LoVo (cell line): Measurements from ENCODE around the gene GSTA4.
"Not testable (repeated sequence)": the region's sequence is repeated elsewhere in the genome, so short reads cannot be mapped to it uniquely, and the experiment has no call there.

Experiments
- DNase-seq: peaks from one replicate; pipeline ENCODE4 v3.0.0-alpha.2; 2016; ENCODE audit warnings: low spot score

Gene GSTA4

DNA sequence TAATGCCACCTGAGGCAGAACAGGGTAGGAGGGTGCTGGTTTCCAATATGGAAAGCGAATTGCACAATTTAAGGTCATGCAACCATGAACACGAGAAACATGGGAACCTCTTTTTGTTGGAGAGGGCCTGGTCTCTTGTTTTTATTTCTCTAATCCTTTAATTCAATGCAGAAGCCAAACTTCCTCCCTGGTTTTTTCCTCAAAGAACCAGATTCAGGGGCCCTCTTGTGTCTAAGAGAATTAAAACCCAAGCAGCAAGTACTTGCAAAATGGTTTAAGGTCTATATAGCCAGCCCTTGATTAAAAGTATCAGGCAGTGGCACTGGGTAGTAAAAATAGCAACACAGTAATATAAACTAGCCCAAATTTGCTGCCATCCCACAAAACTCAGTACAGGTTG lies 19.5 kb downstream of the GSTA4 start:
- DNase-seq = no peak

DNA sequence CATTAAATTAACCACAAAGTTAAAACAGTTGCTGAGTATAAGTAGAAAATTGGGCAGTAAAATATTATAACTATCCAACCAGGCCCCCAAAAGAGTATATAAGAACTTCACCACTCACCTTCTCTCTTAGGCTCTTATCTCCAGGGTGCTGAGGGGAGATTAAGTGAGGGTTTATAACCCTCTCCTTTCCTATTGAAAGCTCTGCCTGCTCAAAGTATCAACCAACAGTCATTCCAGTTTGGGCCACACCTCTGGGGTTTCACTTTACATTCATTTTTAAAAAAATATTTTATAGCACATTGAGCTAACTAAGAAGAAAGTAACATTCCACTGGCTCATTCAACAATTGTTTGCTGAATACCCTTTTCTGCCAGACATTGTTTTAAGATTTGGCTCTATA lies 22.1 kb downstream of the GSTA4 start:
- DNase-seq = no peak

DNA sequence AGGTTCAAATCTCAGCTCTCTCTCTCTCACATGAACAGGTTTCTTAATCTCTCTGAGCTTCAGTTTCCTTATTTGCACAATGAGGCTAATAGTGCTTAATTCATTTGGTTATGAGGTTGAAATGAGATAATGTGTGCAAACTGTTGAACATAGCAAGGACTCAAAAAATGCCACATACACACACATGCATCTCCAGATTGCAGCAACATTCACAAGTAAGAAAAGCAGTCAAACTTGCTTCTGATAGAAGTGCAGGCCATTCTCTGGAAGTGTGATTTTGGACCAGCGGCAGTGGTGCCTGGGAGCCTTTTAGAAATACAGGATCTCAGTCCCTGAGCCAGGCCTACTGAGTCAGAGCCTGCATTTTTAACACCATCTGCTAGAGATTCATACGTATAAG lies 25.7 kb downstream of the GSTA4 start:
- no peak for DNase-seq

DNA sequence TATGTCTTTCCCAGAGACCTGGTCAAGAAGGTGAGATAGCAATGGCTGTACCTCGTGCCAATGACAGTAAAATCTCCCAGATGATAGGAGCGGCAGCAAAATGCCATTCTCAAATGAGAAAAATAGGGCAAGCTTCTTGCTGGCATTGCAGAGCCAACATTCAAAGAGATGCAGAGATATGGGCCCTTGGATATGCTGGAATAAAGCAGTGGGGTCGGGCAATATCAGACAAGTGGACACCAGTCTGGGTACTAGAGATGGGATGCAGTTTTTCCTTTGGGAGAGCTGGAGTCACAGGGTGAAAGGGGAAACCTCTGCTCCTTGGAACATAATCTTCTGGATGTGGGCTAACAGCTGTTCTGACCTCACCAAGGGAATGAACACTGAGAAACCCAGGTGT lies 29.0 kb downstream of the GSTA4 start:
- no peak for DNase-seq

DNA sequence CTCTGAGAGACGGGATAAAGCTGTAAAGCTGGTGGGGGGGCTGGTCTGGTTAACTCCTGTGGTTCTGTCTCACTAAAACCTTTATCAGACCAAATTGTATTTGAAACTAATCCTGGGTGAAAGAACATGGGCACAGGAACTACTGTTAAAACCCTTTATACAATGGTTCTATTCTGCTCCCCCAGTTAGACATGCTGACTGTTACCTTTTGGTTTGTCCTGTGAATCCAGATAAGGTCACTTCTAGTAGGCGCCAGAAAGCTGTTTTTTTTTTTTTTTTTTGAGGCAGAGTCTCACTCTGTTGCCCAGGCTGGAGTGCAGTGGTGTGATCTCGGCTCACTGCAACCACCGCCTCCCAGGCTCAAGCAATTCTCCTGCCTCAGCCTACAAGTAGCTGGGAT lies 29.7 kb downstream of the GSTA4 start:
- DNase-seq = no peak

DNA sequence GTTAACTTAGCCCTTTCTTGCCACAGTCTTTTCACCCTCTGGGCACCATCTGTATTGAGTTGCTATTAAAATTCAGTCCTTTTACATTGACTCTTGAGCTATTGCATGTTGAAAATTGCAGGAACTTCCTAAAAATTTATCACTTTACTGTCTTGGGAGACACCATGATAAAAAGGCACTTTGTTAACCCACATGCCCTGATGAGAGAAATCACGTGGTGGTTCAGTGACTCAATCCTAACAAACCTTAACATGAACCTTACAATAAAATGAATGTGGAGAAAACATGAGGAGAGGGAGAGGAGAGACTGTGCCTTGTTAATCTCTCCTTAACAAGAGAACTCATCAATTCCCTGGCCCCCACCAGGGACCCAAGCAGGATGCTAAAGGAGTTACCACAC lies 30.8 kb downstream of the GSTA4 start:
- DNase-seq = no peak

DNA sequence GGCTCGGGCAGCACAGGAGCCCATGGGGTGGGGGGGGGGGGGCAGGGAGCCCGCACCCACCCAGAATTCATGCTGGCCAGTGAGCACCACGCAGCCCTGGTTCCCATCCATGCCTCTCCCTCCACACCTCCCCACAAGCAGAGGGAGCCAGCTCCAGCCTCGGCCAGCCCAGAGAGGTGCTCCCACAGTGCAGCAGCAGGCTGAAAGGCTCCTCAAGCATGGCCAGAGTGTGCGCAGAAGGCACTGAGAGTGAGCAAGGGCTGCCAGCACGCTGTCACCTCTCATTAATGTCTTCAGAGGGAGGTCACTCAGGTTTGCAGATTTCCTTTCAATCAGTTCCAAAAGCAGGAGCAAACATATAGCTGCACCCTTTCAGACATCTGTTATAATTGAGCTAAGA lies 32.4 kb downstream of the GSTA4 start:
- DNase-seq = no peak

DNA sequence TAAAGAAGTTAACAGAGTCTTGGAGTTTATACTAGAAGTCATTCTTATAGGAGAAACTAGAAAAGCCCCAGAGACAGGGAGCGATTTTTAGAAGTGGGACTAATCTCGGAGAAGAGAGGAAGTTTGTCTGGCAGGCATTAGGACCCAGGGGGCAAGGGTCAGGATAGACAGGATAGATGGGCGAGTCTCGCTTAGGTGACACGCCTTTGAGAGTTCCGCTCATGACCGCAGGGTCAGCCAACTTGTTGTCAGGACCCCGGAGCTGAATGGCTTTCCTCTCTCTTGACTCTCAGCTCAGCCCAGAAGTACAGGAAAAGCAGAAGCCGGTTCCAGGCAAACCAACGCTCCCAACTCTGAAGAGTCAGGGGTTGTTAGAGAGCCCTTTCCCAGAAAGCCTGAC lies 34.1 kb downstream of the GSTA4 start:
- DNase-seq = not testable (repeated sequence)

DNA sequence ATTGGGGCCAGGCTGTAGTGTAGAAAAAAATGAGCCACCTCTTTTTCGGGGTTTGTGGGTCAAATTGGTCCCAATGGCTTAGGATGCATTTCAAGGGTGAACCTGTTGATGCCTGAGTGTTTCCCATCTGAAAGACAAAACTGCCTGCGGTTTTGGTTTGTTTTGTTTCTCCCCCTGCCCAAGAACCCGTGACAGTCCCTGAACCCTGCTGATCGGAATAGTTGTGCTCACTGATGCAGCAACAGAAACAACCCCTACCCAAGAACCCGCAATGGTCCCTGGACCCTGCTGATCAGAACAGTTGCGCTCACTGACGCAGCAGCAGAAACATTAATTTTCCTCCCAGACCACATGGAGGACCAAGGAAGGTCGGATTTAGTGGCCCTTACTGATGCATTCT lies 34.9 kb downstream of the GSTA4 start:
- not testable (repeated sequence) for DNase-seq

DNA sequence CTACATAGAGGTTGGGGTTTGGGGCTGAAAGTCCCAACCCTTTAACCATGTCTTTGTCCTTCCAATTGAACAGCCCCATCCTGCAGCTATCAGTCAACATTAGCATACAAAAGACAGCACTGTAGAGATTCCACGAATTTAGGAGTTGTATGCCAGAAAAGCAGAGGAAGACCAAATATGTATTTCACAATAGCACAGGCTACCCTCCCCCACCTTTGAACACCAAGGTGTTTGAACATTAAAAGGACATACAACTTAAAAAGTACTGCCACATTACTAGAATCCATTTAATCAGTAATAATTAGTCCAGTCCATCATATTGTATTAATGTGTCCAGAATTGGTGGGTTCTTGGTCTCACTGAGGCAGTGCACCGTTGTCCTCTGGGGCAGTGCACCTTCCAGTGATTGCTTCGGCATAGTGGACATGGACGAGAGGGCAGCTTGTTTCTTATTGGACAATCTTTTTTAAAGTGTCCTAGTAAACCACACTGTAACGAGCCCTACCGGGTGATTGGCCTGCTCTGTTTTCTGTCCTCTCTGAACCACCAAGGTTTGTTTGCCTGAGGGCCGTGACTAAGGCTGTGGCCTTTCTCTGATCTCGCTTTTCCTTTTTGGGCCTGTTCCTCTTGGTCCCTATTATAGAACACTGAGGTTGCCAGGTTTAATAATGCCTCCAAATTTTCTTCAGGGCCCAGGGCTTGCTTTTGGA lies 36.4 kb downstream of the GSTA4 start:
- DNase-seq = no peak

DNA sequence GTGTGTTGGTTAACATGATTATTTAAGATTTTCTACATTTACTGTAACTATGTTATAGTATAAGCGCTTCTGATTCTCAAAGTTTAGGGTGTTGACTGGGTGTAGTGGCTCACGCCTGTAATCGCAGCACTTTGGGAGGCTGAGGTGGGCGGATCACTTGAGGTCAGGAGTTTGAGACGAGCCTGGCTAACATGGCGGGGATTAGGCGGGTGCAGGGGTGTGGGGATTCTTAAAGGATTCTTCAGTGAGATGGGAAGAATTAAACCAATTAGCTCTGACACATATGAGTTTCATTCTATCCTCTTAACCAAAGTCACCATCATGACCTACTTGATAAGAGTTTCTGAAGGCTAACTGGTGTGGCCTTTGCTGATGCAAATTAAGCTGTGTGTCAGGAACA lies 39.2 kb downstream of the GSTA4 start:
- no peak for DNase-seq

DNA sequence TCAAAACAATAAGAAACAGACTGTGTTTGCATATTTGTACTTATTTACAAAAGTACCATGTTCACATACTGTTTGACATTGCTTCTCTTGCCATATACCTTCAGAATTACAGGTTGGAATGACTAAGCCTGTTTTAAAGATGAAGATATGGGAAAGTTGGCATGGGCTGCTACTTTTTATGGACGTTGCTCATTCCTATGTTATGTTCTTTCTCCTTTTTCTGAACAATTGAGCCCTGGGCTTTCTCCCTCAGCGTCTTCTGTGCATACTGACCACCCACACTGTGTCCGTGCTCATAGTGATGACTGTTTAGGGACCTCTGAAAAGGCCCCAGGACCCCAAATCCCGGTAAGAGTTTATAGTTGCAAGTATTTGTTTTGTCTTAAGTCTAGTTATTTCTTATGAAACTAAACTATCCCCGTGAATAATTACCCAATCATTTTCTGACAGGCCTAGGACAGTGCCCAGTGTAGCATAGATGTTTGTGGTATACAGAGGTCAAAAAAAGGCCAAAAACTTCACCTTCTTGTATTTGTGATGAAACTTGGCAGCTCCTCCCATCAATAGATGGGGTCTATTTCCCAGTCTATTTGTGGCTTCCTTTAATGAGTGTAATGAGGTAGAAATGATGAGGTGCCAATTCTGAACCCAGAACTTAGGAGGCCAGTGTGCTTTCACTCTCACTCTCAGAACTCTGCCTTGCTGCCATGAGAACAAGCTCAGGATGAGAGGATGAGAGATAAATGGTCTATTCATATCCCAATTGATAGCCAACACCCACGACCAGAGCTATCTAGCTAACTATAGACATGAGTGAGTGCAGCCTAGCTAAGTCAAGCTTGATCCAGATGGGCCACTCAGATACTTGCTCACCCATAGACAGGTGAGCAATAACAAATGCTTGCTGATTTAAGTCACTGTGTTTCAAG lies 40.9 kb downstream of the GSTA4 start:
- DNase-seq = no peak

DNA sequence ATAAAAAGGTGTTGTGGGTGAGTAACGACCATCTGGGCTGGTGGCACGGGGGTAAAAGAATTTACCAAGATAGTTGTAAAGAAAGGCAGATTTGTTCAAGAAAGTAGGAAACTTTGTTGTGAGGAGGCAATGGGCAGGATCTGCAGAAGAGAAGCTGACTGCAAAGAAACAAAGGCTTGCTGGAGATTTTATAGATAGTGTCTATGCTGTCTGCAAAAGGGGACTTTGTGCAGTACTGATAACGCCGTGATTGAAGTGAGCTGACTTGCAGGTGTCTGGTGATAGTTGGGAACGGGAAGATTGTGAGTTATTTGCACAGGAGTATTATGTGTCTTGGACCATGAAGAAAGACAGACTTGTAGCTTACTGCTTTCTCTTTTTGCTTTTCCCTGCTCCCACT lies 48.8 kb downstream of the GSTA4 start:
- DNase-seq = no peak

DNA sequence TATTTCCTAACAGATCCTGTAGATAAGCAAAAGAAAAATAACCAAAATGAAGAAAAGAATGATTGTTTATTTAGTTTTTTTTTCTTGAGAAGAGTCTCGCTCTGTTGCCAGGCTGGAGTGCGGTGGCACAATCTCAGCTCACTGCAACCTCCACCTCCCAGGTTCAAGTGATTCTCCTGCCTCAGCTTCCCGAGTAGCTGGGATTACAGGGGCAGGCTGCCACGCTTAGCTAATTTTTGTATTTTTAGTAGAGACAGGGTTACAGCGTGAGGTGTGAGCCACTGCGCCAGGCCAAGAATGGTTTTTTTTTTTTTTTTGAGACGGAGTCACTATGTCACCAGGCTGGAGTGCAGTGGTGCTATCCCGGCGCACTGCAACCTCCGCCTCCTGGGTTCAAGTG lies 52.3 kb downstream of the GSTA4 start:
- DNase-seq = not testable (repeated sequence)

DNA sequence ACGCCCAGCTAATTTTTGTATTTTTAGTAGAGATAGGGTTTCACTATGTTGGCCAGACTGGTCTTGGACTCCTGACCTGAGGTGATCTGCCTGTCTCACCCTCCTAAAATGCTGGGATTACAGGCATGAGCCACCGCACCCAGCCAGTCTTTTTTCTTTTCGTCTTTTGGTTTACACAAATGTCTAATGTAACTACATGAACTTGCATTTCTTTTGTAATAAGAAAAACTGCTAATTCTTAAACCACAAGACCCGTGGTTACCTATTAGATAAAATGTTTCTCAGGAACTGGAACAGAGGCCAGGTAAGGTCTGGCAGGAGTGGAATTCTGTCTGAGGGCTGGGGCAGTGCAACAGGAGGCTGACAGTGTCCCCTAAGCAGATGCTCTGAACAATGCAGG lies 52.9 kb downstream of the GSTA4 start:
- no peak for DNase-seq

DNA sequence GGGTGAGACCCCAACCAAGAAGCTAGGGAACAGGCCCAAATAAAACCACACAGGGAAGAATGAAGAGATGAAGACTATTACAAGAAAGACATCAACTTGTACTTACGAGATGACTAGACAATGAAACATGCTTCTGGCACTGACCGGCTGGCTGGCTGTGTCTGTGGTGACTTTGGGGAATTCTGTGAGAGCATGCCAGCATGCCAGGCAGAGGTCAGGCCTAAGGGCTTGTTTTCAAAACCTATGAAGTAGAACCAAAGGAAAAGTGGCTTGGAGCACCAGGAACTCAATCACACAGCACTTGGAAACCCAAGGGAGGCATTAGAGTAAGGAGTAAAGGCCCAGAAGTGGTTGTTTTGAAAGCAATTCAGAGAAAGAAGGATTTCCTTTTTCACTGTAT lies 57.2 kb downstream of the GSTA4 start:
- no peak for DNase-seq

DNA sequence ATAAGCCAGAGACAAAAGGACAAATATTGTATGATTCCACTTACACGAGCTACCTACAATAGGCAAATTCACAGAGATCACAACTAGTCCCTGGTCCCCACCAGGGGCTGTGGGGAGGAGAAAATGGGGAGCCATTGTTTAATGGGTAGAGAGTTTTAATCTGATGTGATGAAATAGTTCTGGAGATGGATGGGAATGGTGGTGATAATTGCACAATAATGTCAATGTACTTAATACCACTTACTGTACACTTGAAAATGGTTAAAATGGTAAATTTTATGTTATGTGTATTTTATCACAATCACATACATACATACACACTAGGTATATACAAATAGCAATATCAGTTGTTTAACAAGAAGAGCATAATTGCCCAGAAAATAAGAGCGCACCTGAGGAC lies 61.3 kb downstream of the GSTA4 start:
- DNase-seq = no peak

DNA sequence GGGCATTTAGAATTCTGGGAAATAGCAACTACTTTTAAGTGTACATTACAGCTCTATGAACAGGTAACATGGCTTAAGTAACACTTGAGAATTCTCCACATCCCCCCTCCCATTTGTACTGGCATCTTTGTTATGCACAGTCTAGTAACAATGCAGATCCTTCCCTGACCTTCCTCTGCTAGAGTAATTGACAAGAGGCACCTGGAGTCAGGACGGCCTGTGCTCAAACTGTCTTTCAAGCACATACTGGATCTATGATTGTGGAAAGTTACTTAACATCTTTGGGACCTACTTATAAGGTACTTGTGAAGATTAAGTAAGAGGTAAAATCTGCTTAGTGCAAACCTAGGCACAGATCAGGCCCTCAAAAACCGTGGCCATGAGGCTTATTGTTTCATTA lies 63.7 kb downstream of the GSTA4 start:
- DNase-seq = no peak

DNA sequence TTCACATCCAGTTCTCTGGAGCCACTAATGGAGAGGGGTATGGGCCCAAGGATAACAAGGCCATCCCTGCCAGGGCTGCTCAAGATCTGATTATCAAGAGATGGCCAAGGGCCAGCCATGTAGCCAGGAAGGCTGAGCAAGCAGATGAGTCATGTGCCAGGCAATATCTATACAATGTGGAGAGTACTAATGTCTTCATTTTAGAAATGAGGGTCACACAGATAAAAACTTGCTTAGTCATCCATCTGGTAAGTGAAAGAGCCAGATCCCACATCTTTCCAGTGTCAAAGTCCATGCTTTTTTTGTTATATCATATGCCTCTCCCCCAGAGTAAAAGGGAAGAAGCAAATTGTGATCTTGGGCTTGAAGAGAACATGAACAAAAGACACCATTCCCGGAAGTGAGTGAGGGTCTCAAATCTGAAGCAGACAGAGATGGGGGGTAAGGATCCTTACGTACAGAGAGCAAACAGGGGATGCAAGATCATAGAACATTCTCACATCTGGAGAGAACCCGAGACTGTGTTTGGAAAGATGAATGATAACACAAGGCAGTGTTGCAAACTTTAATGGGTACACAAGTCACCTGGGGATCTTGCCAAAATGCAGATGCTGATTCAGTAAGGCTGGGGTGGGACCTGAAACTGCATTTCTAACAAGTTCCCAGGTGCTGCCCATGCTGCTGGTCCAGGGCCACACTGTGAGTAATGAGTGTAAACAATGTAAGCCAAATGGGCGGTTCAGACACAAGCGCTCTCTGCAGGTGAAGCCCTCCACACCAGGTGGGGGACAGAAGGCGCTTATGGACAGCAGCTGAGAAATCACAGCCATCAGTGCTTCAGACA lies 65.5 kb downstream of the GSTA4 start:
- DNase-seq = peak; percentile 89
